Stimulated activated CD8-positive, alpha-beta memory T cell treated with anti-CD3 and anti-CD28 coated beads, Interleukin-4, amount 100 ng/mL, for 1 hour (primary cell): ENCODE results near the gene IL36B.

Source experiments
- DNase-seq, 2 donors: peaks; one replicate each; pipeline ENCODE4 v3.0.0-alpha.2; 2020; ENCODE audit warnings: low read depth in 2 of 2, low spot score in 1 of 2

Gene IL36B

DNA sequence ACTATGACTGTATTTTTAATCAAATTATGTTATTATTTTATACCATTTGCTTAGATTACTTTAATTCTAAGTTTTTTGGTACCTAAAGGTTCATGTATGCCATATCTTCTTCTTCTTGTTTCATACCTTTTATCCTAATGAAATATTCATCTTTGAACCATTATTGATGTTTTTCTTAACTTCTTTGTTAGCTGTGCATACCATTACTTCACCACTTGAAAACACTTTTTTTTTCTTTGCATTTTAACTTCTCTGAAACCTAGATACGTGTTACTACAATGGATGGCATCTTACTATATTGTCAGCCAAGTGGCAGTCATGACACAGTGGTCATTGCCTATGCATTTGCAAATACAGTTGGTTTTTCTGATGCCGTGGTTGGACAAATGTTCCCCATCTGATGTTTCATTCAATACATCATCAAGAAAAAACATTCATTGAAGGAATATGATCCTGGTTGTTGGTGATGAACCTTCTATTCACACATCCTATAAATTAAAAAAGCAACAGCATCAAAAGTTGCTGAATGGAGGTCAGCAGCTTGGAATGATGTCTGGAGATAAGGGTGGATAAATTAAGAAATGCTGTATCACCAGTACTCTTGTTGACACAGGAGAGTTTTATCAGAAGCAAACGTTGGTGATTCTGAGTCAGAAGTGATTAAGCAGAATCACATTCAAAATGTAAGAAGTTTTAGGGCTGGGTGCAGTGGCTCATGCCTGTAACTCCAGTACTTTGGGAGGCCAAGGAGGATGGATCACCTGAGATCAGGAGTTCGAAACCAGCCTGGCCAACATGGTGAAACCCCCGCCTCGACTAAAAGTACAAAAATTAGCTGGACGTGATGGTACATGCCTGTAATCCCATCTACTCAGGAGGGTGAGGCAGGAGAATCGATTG, 40.0 kb downstream of the IL36B start:
- DNase-seq = no peak

DNA sequence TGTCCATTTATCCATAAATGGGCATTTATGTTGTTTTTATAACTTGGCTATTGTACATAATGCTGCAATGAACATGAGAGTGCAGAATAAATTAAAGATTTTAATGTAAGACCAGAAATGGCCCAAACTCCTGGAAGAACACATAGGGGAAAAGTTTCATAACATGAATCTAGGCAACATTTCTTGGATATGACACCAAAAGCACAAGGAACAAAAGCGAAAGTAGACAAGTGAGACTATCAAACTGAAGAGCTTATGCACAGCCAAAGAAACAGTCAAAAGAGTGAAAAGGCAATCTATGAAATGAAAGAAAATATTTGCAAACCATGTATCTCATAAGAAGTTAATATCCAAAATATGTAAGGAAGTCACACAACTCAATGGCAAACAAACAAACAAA, 41.6 kb downstream of the IL36B start:
- no peak for DNase-seq

DNA sequence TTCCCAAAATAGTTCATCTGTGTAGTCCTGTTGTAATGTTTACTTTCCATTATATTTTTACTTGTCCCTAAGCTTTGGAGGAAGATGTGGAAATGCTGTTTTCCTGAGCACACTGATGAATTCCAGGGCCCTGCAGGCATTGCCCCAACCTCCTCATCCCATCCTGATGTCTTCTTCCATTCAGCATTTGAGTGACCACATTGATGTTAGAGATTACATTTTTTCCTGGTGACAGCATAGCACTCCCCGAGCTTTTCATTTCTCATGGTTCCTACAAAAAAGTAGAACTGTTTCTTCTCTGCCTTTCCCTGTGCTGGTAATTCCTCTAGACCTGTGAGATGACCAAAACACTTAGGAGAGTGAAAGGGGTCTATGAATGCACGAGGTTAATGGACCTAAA, 42.6 kb downstream of the IL36B start:
- no peak for DNase-seq

GRCh38 chr2:113009622-113010021, 43.0 kb downstream of the IL36B start:
- no peak for DNase-seq

DNA sequence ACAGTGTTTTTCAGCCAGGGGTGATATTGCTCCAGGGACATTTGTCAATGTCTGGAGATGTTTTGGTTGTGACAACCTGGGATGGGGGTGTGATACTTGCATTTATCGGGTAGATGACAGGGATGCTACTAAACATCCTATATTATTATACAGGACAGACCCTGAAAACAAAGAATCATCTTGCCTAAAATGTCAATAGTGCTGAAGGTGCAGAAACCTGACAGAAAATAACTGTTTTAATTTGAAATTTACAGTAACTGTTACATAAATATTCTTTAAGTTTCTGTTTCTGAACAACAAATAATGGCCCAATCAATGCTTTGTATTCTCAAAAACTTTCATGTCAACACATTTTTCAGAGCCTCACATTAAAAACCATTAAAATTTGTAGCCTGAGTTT, 45.4 kb downstream of the IL36B start:
- DNase-seq = no peak

DNA sequence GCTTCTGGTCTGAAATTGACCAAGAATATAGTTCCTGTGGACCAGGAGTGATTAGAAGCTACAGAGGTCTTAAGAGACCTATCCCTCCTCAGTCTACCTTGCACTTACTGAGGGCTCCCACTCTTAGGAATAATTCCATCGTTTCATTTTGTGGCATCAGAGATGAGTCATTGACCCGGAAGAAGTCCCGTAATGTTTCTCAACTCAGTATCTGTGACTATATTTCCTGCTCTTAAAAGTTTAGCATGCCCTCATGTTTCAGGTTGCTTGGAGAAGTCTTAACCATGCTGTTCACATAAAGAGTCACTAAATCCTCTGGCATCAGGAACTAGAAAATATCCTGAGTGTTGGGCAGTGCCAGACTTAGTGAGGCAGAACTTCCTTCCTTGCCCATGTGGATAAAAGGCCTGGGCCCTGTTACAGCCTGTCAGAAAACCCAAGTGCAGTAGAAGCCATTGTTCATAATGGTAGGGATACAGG, 47.6 kb downstream of the IL36B start, which contains the start of gene IL36A:
IL36A (plus strand) TSS at position 430 of the 480 bp plus-strand sequence. CDS start 413 bp downstream, outside the sequence.
- DNase-seq = no peak

DNA sequence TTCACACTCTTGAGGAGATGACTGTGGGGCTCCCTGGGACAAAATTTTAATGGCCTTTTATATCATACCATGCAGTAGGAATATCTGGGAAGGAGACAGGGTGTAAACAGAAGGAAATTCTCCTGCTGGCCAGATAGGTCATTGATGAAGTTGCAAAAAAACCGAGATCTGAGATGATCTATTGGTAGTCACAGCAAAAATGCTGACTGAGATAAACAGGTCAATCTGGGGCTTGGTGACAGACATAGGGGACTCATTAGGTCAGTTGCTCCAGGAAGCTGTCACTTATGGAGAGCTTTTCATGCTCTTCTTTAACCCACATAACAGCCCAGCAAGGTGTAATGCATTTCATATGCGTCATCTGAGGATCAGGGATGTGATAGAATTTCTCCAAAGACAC, 50.0 kb downstream of the IL36B start:
- no peak for DNase-seq

DNA sequence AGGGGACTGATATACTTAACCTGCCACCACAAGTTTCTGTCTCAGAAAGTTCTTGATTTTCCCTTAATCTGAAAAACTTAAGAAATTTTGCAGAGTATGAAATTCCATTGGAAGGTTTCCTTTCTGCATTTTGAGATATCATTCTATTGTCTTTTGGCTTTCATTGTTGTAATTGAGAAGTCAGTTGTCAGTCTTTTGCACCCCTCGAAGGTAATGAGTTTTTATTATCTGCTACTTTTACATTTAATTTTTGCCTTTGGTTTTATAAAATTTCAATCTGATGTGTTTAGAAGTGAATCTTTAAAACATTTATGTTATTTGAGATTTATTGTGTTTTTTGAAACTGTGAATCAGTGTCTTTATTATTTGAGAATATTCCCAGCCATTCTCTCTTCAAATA, 52.2 kb downstream of the IL36B start:
- DNase-seq = no peak

GRCh38 chr2:112997151-112997550, 55.5 kb downstream of the IL36B start:
- DNase-seq = no peak

DNA sequence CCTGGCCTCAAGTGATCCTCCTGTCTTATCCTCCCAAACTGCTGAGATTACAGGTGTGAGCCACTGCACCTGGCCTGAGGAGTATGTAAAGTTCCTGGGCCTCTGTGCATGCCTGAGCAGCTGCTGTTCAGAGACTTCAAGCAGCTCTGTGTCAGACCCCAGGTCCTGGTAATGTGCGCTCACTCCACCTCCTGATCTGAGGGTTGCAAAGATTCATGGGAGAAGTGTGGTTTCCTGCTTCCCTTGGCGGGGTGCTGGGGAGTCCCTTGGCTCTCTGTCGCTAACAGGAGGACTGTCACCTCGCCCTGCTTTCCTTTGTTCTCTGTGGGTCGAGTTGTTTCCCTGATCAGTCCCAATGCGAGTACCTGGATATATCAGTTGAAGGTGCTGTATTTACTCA, 56.0 kb downstream of the IL36B start:
- peak; percentile 15 to 40 for DNase-seq

DNA sequence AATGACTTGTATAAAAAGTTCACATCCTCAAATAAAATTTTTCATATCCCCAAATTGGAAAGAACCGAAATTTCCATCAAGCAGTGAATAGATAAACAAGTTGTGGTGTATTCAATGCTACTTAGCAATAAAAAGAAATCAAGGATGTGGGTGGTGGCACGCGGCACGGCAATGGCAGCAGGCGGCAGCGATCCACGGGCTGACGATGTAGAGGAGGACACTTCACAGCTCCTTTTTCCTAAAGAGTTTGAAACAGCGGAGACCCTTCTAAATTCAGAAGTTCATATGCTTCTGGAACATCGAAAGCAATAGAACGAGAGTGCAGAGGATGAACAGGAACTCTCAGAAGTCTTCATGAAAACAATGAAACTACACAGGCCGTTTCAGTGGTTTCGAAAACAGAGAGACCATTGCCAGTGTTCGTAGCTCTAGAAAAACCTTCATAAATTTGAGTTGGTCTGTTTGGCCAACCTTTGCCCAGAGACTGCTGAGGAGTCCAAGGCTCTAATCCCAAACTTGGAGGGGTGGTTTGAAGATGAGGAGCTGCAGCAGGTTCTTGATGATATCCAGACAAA, 57.2 kb downstream of the IL36B start:
- DNase-seq = no peak

- DNase-seq = no peak
Measured at GRCh38 chr2:112994648-112995047, 58.0 kb downstream of the IL36B start.

DNA sequence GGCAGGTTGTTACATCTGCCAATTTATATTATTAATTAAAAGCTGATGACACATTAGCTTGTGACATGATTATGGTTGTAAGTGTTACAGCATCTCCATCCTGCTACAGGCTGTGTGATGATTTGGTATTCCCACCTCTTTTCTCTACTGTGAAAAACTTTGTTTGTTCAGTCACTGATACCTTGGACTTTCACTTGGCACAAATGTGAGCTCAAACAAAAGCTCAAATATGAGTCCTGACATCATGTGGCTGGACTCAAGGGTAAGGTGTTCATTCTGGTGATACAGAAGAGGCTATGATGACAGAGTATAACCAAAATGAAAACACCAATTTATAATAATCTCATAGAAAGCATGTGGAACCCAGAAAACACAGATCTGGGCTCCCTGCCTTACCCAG, 58.8 kb downstream of the IL36B start:
- no peak for DNase-seq

DNA sequence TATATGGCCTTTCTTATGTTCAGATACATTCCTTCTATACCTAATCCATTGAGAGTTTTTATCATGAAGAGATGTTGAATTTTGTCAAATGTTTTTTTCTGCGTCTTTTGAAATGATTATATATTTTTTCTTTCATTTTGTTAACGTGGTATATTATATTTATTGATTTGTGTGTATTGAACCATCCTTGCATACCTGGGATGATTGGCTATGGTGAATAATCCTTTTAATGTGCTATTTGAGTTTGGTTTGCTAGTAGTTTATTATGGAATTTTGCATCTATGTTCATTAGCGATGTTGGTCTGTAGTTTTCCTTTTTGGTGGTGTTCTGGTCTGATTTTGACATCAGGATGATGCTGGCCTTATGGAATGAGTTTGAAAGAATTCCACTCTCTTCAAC, 63.1 kb downstream of the IL36B start:
- DNase-seq = no peak

DNA sequence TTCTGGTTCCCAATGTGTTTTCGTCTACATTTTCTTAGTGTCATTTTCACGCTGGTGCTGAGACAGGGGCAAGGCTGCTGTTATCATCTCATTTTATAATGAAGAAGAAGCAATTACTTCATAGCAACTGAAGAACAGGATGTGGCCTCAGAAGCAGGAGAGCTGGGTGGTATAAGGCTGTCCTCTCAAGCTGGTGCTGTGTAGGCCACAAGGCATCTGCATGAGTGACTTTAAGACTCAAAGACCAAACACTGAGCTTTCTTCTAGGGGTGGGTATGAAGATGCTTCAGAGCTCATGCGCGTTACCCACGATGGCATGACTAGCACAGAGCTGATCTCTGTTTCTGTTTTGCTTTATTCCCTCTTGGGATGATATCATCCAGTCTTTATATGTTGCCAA, 67.6 kb downstream of the IL36B start:
- DNase-seq = no peak

- no peak for DNase-seq
Measured at GRCh38 chr2:112980537-112980936, 72.1 kb downstream of the IL36B start.

GRCh38 chr2:112979731-112980130, 72.9 kb downstream of the IL36B start:
- DNase-seq = no peak

DNA sequence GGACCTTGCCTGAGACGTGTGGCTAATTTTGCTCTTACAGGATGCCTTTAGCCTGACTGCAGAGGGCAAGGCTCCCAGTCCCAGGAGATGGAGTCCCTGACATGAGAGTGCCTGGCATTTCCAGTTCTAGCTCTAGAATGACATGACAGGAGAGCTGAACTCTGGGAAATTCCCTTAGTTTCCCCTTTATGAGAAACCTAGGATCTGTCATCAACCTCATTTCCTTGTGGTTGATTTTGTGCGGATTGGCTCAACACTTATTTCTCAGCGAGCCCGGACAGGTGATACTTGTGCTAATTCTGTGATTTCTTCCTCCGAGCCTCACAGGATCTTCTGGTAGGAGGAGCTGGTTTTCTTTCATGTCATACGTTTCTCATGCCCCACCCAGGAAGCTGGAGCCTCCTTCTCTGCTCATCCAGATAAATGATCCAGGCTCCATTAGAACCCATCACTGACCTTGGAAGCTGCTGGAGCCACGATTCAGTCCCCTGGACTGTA, 75.1 kb downstream of the IL36B start, which contains the start of gene IL36G:
IL36G (plus strand) TSS at position 448 of the 498 bp plus-strand sequence. CDS start 633 bp downstream, outside the sequence.
- DNase-seq = no peak
